Caco-2 (cell line): ENCODE data around the gene LHPP. TPM values are rescaled to one million over a fixed set of nuclear protein-coding genes. Genes with fewer than 3 reads are reported as not detected.

Experiments used
- BruUV-seq: library from RNA; stranded (reverse); fragments of 400-500 nt; replicated peaks from 2 replicates; lab custom pipeline; 2021; lab: Mats Ljungman, UMichigan
- CTCF ChIA-PET: fragments of 300-600 bp; sonication (Branson Sonifier 250); formaldehyde crosslinking; loops from one replicate; lab custom pipeline; 2022; ENCODE audit warnings: antibody characterized with exemption; lab: Charles Lee
- POLR2A ChIA-PET: fragments of 300-600 bp; sonication (Branson Sonifier 250); formaldehyde crosslinking; loops from one replicate; lab custom pipeline; 2022; ENCODE audit warnings: antibody characterized with exemption; lab: Charles Lee
- DNase-seq, 2 experiments: peaks; one replicate each; pipeline versions ENCODE4 v3.0.0 to v3.0.0-alpha.2; 2020 to 2022
- H3K27me3 ChIP-seq: replicated peaks from 2 replicates; pipeline ENCODE4 v1.6.0; 2011; ENCODE audit warnings: low read length; ENCODE audit not compliant: control insufficient read depth, insufficient read depth
- H3K36me3 ChIP-seq: 2 replicates; pipeline ENCODE4 v1.5.1; 2011; ENCODE audit warnings: low read length; ENCODE audit not compliant: control insufficient read depth, insufficient read depth
- H3K4me1 ChIP-seq: fragments of 250-450 bp; sonication (Bioruptor Pico); 2 replicates; pipeline ENCODE4 v1.5.1; 2020; ENCODE audit warnings: mild to moderate bottlenecking
- H3K4me3 ChIP-seq: 2 replicates; pipeline ENCODE4 v1.5.1; 2011; ENCODE audit warnings: low read depth, mild to moderate bottlenecking, control low read depth, low read length
- H3K9me3 ChIP-seq: fragments of 250-450 bp; sonication (Bioruptor Pico); 2 replicates; pipeline ENCODE4 v1.5.1; 2020; ENCODE audit warnings: mild to moderate bottlenecking, moderate library complexity
- H3K27ac Mint-ChIP-seq: one replicate; pipeline ENCODE4 v1.8.0; 2022; ENCODE audit warnings: mixed read lengths; ENCODE audit not compliant: unreplicated experiment
- H3K27me3 Mint-ChIP-seq: one replicate; pipeline ENCODE4 v1.8.0; 2022; ENCODE audit warnings: mixed read lengths; ENCODE audit not compliant: insufficient read depth, unreplicated experiment
- H3K36me3 Mint-ChIP-seq: one replicate; pipeline ENCODE4 v1.8.0; 2022; ENCODE audit warnings: mild to moderate bottlenecking, mixed read lengths; ENCODE audit not compliant: insufficient read depth, unreplicated experiment
- H3K4me1 Mint-ChIP-seq: one replicate; pipeline ENCODE4 v1.8.0; 2022; ENCODE audit warnings: low read depth, mixed read lengths; ENCODE audit not compliant: unreplicated experiment
- H3K4me3 Mint-ChIP-seq: one replicate; pipeline ENCODE4 v1.8.0; 2022; ENCODE audit warnings: mild to moderate bottlenecking, moderate library complexity, mixed read lengths; ENCODE audit not compliant: unreplicated experiment
- H3K9me3 Mint-ChIP-seq: one replicate; pipeline ENCODE4 v1.8.0; 2022; ENCODE audit warnings: mixed read lengths; ENCODE audit not compliant: unreplicated experiment
- intact Hi-C: fragments of 100-400 bp; cut with micrococcal nuclease; formaldehyde crosslinking; loops from one replicate; pipeline ENCODE4 v1.10.0; 2022; ENCODE audit not compliant: unreplicated experiment
- total RNA-seq: library from RNA; stranded (reverse); gene quantifications from 2 replicates; pipeline ENCODE4 v1.2.3, GENCODE V29; 2022
- TF ChIP-seq, protein P1 (sequence below), 2 experiments: fragments of 200-600 bp in 1 of 2; IDR thresholded peaks; 1 replicate in 1 of 2; 2 replicates in 1 of 2; pipeline versions ENCODE4 v1.5.1 to v1.8.0; 2011 to 2022; ENCODE audit warnings: antibody characterized with exemption in 1 of 2, control low read depth in 1 of 2, inconsistent platforms in 1 of 2, low read depth in 1 of 2, low read length in 1 of 2, mild to moderate bottlenecking in 1 of 2, moderate library complexity in 1 of 2; ENCODE audit not compliant: insufficient read depth in 1 of 2, severe bottlenecking in 1 of 2, unreplicated experiment in 1 of 2

Gene LHPP
- total RNA-seq, 1 experiment from 2014 or later, result 15.9 TPM

DNA sequence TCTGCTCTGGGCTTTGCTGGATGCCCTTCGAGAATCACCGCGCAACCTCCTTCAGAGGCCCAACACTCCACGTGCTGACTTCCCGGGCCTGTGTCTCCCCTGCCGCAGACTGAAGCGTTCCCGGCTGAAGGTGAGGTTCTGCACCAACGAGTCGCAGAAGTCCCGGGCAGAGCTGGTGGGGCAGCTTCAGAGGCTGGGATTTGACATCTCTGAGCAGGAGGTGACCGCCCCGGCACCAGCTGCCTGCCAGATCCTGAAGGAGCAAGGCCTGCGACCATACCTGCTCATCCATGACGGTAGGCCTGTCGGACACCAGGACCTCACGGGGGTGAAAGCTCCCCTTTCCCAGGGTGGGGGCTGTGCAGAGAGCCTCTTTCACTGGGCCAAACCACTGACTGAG lies 22.4 kb downstream of the LHPP start:
- Mint-ChIP-seq H3K27ac (no peak overlapping the region), H3K27me3 (no peaks in the 10 kb centered on the region), H3K4me3 (no peak overlapping the region), H3K36me3 (peaks cover 23% of the 10 kb centered on the region), H3K9me3 (peaks cover 9% of the 10 kb centered on the region), H3K4me1 (peaks cover 22% of the 10 kb centered on the region)
- TF ChIP-seq, protein P1, sequence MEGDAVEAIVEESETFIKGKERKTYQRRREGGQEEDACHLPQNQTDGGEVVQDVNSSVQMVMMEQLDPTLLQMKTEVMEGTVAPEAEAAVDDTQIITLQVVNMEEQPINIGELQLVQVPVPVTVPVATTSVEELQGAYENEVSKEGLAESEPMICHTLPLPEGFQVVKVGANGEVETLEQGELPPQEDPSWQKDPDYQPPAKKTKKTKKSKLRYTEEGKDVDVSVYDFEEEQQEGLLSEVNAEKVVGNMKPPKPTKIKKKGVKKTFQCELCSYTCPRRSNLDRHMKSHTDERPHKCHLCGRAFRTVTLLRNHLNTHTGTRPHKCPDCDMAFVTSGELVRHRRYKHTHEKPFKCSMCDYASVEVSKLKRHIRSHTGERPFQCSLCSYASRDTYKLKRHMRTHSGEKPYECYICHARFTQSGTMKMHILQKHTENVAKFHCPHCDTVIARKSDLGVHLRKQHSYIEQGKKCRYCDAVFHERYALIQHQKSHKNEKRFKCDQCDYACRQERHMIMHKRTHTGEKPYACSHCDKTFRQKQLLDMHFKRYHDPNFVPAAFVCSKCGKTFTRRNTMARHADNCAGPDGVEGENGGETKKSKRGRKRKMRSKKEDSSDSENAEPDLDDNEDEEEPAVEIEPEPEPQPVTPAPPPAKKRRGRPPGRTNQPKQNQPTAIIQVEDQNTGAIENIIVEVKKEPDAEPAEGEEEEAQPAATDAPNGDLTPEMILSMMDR (IDR thresholded peaks at IDR 0.05; ENCODE audit: insufficient read depth in 1 of 2, low read depth in 1 of 2, low read length in 1 of 2, severe bottlenecking in 1 of 2, unreplicated experiment in 1 of 2), result no peak
- intact Hi-C loops, result no loop called here
- peaks cover 2% of the 10 kb centered on the region for H3K36me3 ChIP-seq
- H3K4me3 ChIP-seq, result no peak overlapping the region
- H3K4me1 ChIP-seq, result peaks cover 15% of the 10 kb centered on the region
- no peaks in the 10 kb centered on the region for H3K27me3 ChIP-seq
- BruUV-seq, result no TSS peak
- no peak for DNase-seq
- ChIA-PET CTCF (no interaction called here), POLR2A (interaction anchor here (0.5 kb wide), 1 partner anchor 22 kb away, joined by 3 read pairs; the partner anchor contains the start of gene LHPP)
- H3K9me3 ChIP-seq, result peaks cover 7% of the 10 kb centered on the region

DNA sequence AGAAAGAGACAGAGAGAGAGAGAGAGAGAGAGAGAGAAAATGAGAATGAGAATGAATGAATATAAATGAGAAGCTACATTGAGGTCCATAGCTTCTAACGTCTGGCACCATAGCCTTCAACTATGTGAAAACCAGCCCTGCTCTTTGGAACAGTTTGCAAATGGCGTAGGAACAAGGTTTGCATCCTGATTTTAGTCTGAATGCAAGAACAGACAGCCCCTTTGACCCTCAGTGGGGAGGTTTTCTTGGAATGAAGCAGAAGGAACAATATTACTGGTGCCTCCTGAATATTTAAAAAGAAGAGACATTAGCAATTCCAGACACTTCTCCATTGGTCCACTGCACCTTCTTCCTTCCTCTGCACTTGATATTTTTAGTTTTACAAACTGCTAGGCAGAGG lies 23.0 kb downstream of the LHPP start:
- intact Hi-C loops, result no loop called here
- no TSS peak for BruUV-seq
- H3K4me3 Mint-ChIP-seq, result no peak overlapping the region
- TF ChIP-seq, protein P1 (IDR thresholded peaks at IDR 0.05; ENCODE audit: insufficient read depth in 1 of 2, low read depth in 1 of 2, low read length in 1 of 2, severe bottlenecking in 1 of 2, unreplicated experiment in 1 of 2), result no peak
- Histone ChIP-seq H3K27me3 (no peaks in the 10 kb centered on the region), H3K36me3 (peaks cover 2% of the 10 kb centered on the region), H3K4me1 (peaks cover 15% of the 10 kb centered on the region), H3K9me3 (peaks cover 7% of the 10 kb centered on the region), H3K4me3 (no peak overlapping the region)
- H3K27ac Mint-ChIP-seq, result no peak overlapping the region
- no peaks in the 10 kb centered on the region for H3K27me3 Mint-ChIP-seq
- H3K36me3 Mint-ChIP-seq, result peaks cover 23% of the 10 kb centered on the region
- peaks cover 22% of the 10 kb centered on the region for H3K4me1 Mint-ChIP-seq
- peaks cover 9% of the 10 kb centered on the region for H3K9me3 Mint-ChIP-seq
- CTCF ChIA-PET, result interaction anchor here (0.7 kb wide), 1 partner anchor 146 kb away, joined by 3 read pairs; no protein-coding TSS in a partner anchor
- POLR2A ChIA-PET, result no interaction called here
- DNase-seq, result no peak

DNA sequence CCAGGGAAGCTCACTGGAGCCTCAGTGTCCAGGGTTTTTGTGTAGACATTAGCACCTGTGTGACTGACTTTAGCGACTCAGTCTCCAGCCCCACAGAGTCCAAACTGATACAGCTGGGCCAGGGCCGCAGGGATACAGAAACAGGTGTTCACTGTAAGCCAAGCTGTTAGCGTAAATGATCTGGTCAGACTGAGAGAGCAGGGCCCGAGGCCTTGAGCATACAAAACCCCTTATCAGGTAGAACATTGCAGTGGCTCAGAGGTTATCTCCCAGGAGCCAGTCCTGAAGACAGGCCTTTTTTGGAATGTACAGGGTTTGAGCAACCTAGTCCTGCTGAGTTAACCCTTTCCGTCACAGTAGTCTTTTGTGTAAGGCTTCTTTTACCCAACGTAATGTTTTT lies 25.0 kb downstream of the LHPP start:
- CTCF ChIA-PET, result no interaction called here
- H3K27ac Mint-ChIP-seq, result no peak overlapping the region
- H3K4me3 ChIP-seq, result no peak overlapping the region
- intact Hi-C loops, result loop anchor here (1.0 kb wide), 2 partner anchors 10 to 16 kb away; no protein-coding TSS in a partner anchor
- H3K4me3 Mint-ChIP-seq, result no peak overlapping the region
- peaks cover 19% of the 10 kb centered on the region for H3K4me1 Mint-ChIP-seq
- H3K4me1 ChIP-seq, result peaks cover 15% of the 10 kb centered on the region
- H3K9me3 ChIP-seq, result peaks cover 7% of the 10 kb centered on the region
- H3K27me3 Mint-ChIP-seq, result no peaks in the 10 kb centered on the region
- H3K9me3 Mint-ChIP-seq, result peaks cover 9% of the 10 kb centered on the region
- H3K36me3 Mint-ChIP-seq, result peaks cover 28% of the 10 kb centered on the region
- peaks cover 2% of the 10 kb centered on the region for H3K36me3 ChIP-seq
- BruUV-seq, result no TSS peak
- POLR2A ChIA-PET, result no interaction called here
- H3K27me3 ChIP-seq, result no peaks in the 10 kb centered on the region
- DNase-seq, result peak; percentile 79 to 82
- TF ChIP-seq, protein P1 (IDR thresholded peaks at IDR 0.05; ENCODE audit: insufficient read depth in 1 of 2, low read depth in 1 of 2, low read length in 1 of 2, severe bottlenecking in 1 of 2, unreplicated experiment in 1 of 2), result no peak
